Activated CD4-positive, alpha-beta T cell treated with anti-CD3 and anti-CD28 coated beads, Interleukin-2, amount 10 ng/mL, durations not matched to agents 7 days and 5 days (primary cell): Measurements from ENCODE around the gene WDR11. TPM values are rescaled to one million over a fixed set of nuclear protein-coding genes. Genes with fewer than 3 reads are reported as not detected.

ENCODE experiments used
- CTCF ChIA-PET: fragments of 350-600 bp; sonication (Branson Sonifier 250); formaldehyde crosslinking; loops from one replicate; lab custom pipeline; 2021; ENCODE audit warnings: antibody characterized with exemption; lab: Charles Lee
- POLR2A ChIA-PET: fragments of 350-600 bp; sonication (Branson Sonifier 250); formaldehyde crosslinking; loops from one replicate; lab custom pipeline; 2021; ENCODE audit warnings: antibody characterized with exemption; lab: Charles Lee
- DNase-seq: peaks from one replicate; pipeline ENCODE4 v3.0.0-alpha.2; 2020
- H3K27ac Mint-ChIP-seq: one replicate; pipeline ENCODE4 v1.8.0; 2021; ENCODE audit warnings: mild to moderate bottlenecking, moderate library complexity, mixed read lengths
- H3K27me3 Mint-ChIP-seq: one replicate; pipeline ENCODE4 v1.8.0; 2021; ENCODE audit warnings: mixed read lengths
- H3K36me3 Mint-ChIP-seq: one replicate; pipeline ENCODE4 v1.8.0; 2021; ENCODE audit warnings: low read depth, mixed read lengths
- H3K4me1 Mint-ChIP-seq: one replicate; pipeline ENCODE4 v1.8.0; 2021; ENCODE audit warnings: mixed read lengths
- H3K4me3 Mint-ChIP-seq: one replicate; pipeline ENCODE4 v1.8.0; 2021; ENCODE audit warnings: mild to moderate bottlenecking, moderate library complexity, mixed read lengths
- H3K9me3 Mint-ChIP-seq: one replicate; pipeline ENCODE4 v1.8.0; 2021; ENCODE audit warnings: mixed read lengths
- total RNA-seq, 2 experiments: library from RNA; stranded (reverse); gene quantifications; one replicate each; pipeline ENCODE4 v1.2.3, GENCODE V29; 2021

Gene WDR11, protein sequence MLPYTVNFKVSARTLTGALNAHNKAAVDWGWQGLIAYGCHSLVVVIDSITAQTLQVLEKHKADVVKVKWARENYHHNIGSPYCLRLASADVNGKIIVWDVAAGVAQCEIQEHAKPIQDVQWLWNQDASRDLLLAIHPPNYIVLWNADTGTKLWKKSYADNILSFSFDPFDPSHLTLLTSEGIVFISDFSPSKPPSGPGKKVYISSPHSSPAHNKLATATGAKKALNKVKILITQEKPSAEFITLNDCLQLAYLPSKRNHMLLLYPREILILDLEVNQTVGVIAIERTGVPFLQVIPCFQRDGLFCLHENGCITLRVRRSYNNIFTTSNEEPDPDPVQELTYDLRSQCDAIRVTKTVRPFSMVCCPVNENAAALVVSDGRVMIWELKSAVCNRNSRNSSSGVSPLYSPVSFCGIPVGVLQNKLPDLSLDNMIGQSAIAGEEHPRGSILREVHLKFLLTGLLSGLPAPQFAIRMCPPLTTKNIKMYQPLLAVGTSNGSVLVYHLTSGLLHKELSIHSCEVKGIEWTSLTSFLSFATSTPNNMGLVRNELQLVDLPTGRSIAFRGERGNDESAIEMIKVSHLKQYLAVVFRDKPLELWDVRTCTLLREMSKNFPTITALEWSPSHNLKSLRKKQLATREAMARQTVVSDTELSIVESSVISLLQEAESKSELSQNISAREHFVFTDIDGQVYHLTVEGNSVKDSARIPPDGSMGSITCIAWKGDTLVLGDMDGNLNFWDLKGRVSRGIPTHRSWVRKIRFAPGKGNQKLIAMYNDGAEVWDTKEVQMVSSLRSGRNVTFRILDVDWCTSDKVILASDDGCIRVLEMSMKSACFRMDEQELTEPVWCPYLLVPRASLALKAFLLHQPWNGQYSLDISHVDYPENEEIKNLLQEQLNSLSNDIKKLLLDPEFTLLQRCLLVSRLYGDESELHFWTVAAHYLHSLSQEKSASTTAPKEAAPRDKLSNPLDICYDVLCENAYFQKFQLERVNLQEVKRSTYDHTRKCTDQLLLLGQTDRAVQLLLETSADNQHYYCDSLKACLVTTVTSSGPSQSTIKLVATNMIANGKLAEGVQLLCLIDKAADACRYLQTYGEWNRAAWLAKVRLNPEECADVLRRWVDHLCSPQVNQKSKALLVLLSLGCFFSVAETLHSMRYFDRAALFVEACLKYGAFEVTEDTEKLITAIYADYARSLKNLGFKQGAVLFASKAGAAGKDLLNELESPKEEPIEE
- total RNA-seq, result 10 to 100 TPM; 40.7 to 54.1 TPM

DNA sequence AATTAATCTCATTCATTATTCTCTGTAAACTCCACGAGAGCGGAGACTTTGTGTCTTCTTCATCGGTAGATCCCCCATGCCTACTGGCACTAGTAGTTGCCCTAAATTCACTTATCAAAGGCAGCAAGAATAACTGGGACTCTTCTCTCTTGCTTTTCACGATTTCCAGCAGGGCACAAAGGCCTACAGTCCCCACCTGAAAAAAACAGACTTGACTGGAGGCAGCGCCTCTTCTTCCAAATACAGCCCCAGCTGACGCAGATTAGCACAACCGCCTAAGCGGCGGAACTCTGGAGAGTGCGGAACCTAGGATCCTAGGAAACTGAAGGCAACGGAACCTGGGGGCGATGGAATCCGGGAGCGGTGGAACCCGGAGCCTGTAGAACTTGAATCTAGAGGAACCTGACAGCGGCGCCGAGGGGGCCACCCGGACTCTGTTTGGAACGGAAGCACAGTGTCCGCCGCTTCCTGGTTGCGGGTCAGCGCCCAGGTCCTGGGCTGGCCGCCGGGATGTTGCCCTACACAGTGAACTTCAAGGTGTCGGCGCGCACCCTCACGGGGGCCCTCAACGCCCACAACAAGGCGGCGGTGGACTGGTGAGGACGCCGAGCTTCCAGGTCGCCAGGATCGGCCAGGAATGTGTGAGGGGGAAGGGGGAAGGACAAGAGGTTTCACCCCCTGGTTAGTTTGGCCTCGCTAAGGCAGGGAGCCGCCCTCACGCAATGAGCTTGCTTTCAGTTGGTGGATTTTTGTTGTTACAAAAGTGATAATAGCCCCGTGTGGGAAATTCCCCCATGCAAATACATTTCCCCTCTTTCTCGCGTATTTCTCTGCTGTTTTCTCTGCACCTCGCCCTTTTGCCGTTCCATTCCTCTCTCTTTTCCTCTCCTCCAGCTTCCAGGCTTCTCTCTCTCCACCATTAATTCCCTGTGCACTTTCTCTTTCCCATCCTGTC lies at the start of gene WDR11:
Gene WDR11, plus strand, starts transcription at position 452 of the 955 bp plus-strand sequence. Its CDS starts 59 bp downstream, at position 511.
- peaks cover 34% of the 10 kb centered on the region for H3K4me1 Mint-ChIP-seq
- peaks cover 20% of the 10 kb centered on the region for H3K36me3 Mint-ChIP-seq
- H3K27ac Mint-ChIP-seq, result peak within 1 kb of the TSS; percentile 91
- H3K4me3 Mint-ChIP-seq, result peak within 1 kb of the TSS; percentile 91
- POLR2A ChIA-PET, result interaction anchor here (1.1 kb wide), 1 partner anchor 10 kb away, joined by 4 read pairs; no protein-coding TSS in a partner anchor
- H3K27me3 Mint-ChIP-seq, result no peaks in the 10 kb centered on the region
- peak; percentile 63 for DNase-seq
- CTCF ChIA-PET, result no interaction called here
- peaks cover 2% of the 10 kb centered on the region for H3K9me3 Mint-ChIP-seq

DNA sequence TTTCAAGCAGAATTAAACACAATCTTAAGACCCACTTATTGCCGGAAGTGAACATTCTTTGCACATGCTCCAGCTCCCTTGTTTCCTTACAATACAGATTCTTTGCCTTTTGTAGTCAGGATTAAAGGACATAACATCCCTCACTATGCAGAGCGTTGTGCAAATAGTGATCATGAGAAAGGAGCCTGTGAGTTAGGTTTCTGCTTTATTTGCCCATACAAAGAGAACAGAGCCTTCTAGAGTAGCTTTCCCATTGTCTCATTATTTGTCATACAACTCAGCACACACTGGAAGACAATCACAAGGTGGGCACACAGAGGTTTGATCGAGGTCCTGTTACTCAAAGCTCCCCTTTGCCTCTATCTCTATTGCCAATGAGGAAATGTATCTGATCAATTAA lies 48.2 kb upstream of the WDR11 start:
- H3K4me3 Mint-ChIP-seq, result no peak overlapping the region
- H3K27ac Mint-ChIP-seq, result no peak overlapping the region
- no peak for DNase-seq
- ChIA-PET CTCF (no interaction called here), POLR2A (no interaction called here)
- H3K27me3 Mint-ChIP-seq, result no peaks in the 10 kb centered on the region
- H3K4me1 Mint-ChIP-seq, result no peaks in the 10 kb centered on the region
- no peaks in the 10 kb centered on the region for H3K36me3 Mint-ChIP-seq
- no peaks in the 10 kb centered on the region for H3K9me3 Mint-ChIP-seq

DNA sequence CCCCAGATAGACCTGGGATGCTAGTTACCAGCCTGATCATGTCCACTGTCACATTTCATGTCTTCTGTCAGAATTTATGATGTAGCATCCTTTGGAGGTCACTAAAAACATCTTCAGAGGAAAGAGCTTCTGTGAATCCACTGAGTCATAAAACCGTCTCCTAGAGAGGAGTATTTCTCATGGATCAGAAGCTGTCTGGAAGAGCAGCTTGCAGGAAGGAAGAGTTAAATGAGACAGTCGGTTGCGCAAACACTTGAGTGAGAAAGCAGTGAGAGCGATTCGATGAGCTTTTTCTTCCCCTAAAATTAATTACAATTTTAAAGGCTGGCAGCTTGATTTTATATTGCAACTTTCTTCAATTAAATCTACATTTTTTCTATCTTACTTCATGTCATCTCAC lies 47.2 kb upstream of the WDR11 start:
- POLR2A ChIA-PET, result no interaction called here
- Mint-ChIP-seq H3K27me3 (no peaks in the 10 kb centered on the region), H3K4me1 (no peaks in the 10 kb centered on the region), H3K4me3 (no peak overlapping the region), H3K36me3 (no peaks in the 10 kb centered on the region), H3K9me3 (no peaks in the 10 kb centered on the region), H3K27ac (no peak overlapping the region)
- CTCF ChIA-PET, result interaction anchor here (0.8 kb wide), 1 partner anchor 18 kb away, joined by 3 read pairs; no protein-coding TSS in a partner anchor
- no peak for DNase-seq

DNA sequence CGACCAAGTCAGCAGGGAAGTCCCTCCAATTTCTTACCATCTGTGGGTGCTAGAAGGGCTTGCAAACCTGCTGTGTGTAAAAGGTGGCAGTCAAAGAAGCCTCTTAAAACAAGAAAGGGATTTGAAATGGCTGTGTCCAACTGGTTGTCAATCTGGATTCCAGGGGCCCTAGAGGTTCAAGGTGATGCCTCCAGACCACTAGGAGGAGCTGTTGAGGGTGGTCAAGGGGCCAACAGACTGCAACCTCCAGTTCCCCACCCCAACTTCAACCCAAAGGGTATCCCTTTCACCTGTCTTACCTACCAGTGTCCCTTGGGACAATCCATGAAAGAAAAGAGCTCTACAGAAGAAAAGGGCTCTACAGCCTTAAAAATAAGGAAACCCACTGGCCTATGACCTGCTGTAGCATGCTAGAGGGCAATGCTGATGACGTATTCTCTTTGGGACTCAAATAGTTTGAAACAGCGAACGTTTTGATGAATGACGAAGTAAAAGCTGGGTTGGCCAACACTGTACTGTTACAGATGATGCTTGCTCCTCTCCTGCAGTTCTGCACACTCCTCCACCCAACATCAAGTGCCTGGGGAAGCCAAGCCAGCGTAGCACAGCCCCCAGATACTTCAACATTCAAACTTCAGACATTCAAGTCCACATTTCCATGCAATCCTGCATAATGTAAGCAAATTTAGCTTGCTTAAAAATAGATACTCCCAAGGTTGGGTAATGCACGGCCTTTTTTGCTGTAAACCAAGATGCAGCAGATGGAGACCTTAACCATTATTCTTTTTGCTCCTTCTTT lies 45.9 kb upstream of the WDR11 start:
- Mint-ChIP-seq H3K4me3 (no peak overlapping the region), H3K4me1 (no peaks in the 10 kb centered on the region), H3K27ac (no peak overlapping the region), H3K9me3 (no peaks in the 10 kb centered on the region), H3K36me3 (no peaks in the 10 kb centered on the region), H3K27me3 (peaks cover 4% of the 10 kb centered on the region)
- no peak for DNase-seq
- ChIA-PET POLR2A (no interaction called here), CTCF (interaction anchor here (0.6 to 0.8 kb wide), 2 partner anchors 17 to 795 kb away, joined by 3 read pairs; no protein-coding TSS in a partner anchor)

DNA sequence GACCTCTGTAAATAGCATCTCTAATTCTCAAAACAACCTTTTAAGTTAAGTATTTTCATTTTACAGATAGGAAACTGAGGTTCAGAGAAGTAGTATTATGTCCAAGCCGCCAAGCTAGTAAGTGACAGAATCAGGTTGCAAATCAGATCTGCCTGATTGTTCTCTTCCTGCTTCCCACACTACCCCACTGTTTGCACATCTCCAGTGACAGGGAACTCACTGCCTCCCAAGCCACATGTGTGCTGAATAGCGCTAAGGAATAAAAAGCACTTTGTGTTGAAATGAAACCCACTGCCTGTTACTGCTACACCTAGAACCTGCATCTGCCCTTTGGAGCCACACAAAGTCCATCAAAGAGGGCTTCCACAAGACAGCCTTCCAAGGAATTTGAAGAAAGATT lies 45.1 kb upstream of the WDR11 start:
- H3K27me3 Mint-ChIP-seq, result peaks cover 4% of the 10 kb centered on the region
- H3K9me3 Mint-ChIP-seq, result no peaks in the 10 kb centered on the region
- no peak overlapping the region for H3K4me3 Mint-ChIP-seq
- H3K27ac Mint-ChIP-seq, result no peak overlapping the region
- H3K4me1 Mint-ChIP-seq, result no peaks in the 10 kb centered on the region
- H3K36me3 Mint-ChIP-seq, result no peaks in the 10 kb centered on the region
- ChIA-PET CTCF (no interaction called here), POLR2A (no interaction called here)
- no peak for DNase-seq

DNA sequence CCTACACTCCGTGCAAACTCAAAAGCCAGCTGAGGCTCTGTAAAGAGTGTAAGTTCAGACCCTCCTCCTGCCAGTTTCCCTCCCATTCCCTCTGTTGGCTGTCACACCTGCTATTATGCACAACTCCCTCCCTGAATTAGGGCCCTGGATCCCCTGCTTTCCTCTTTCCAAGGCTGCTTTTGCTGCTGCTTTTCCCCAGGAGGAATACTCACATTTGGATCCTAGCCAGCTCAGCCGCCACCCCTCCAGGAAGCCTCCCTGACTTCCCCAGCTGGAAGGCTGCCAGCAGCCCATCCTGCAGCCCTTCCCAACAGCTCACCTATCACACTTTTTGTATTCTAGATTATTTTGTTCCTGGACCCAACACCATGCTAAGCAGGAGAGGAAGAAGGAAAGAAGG lies 40.9 kb upstream of the WDR11 start:
- no peak overlapping the region for H3K27ac Mint-ChIP-seq
- ChIA-PET CTCF (no interaction called here), POLR2A (no interaction called here)
- H3K9me3 Mint-ChIP-seq, result no peaks in the 10 kb centered on the region
- no peaks in the 10 kb centered on the region for H3K4me1 Mint-ChIP-seq
- no peak overlapping the region for H3K4me3 Mint-ChIP-seq
- H3K36me3 Mint-ChIP-seq, result no peaks in the 10 kb centered on the region
- no peak for DNase-seq
- peaks cover 5% of the 10 kb centered on the region for H3K27me3 Mint-ChIP-seq

DNA sequence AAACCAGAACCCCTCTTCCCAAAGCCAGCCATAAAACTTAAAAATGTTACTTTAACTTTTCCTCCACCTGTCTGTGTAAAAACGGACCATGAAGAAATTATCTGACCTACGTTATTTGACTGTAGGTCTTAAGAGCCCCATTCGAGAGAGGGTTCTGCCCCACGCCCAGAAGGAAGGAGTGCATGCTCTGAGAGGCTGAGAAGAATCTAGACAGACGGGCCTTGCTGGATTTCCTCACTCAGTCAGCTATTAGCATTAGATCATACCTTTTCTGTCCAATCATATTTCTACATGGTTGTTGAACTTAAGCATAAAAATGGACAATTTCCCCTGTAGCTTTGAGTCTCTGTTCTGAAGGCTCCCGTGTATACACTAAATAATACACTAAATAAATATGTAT lies 38.1 kb upstream of the WDR11 start:
- ChIA-PET POLR2A (no interaction called here), CTCF (no interaction called here)
- H3K36me3 Mint-ChIP-seq, result no peaks in the 10 kb centered on the region
- H3K4me1 Mint-ChIP-seq, result no peaks in the 10 kb centered on the region
- H3K9me3 Mint-ChIP-seq, result no peaks in the 10 kb centered on the region
- no peak overlapping the region for H3K27ac Mint-ChIP-seq
- peaks cover 9% of the 10 kb centered on the region for H3K27me3 Mint-ChIP-seq
- DNase-seq, result no peak
- H3K4me3 Mint-ChIP-seq, result no peak overlapping the region

DNA sequence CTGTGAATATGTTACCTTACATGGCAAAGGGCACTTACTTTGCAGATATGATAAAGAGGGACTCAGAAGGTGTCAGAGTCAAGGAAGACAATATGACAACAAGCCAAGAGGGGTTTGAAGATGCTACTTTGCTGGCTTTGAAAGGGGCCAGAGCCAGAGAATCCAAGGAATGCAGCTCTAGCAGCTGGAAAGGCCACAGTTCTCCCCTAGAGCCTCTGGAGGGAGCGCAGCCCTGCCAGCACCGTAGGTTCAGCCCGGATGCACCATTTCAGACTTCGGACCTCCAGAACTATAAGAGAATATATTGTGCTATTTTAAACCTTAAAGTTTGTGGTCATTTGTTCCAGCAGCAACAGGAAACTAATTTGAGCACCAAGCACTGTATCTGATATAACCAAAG lies 32.9 kb upstream of the WDR11 start:
- Mint-ChIP-seq H3K27me3 (peaks cover 5% of the 10 kb centered on the region), H3K9me3 (no peaks in the 10 kb centered on the region), H3K4me1 (no peaks in the 10 kb centered on the region), H3K4me3 (no peak overlapping the region), H3K27ac (no peak overlapping the region), H3K36me3 (no peaks in the 10 kb centered on the region)
- no peak for DNase-seq
- ChIA-PET CTCF (no interaction called here), POLR2A (no interaction called here)

DNA sequence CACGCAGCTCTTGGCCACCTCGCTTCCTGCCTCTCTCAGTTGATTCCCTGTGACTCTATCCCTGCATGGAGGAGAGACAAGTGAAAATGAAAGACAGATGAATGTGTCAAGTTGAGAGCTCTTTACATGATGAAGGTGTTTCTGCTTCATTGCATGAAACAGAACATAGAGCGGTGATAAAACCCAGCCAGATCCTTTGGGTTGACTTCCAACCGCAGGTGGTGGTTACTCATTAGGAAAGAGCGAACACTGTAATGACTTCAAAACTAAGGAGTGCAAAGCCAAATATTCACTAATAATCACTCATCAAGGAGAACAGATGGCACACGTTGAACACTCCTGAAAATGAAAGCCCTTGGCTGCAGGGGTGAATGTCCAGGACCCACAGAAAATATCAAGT lies 31.8 kb upstream of the WDR11 start:
- DNase-seq, result no peak
- Mint-ChIP-seq H3K27me3 (peaks cover 3% of the 10 kb centered on the region), H3K4me1 (no peaks in the 10 kb centered on the region), H3K27ac (no peak overlapping the region), H3K9me3 (no peaks in the 10 kb centered on the region), H3K36me3 (no peaks in the 10 kb centered on the region), H3K4me3 (no peak overlapping the region)
- CTCF ChIA-PET, result no interaction called here
- POLR2A ChIA-PET, result no interaction called here

DNA sequence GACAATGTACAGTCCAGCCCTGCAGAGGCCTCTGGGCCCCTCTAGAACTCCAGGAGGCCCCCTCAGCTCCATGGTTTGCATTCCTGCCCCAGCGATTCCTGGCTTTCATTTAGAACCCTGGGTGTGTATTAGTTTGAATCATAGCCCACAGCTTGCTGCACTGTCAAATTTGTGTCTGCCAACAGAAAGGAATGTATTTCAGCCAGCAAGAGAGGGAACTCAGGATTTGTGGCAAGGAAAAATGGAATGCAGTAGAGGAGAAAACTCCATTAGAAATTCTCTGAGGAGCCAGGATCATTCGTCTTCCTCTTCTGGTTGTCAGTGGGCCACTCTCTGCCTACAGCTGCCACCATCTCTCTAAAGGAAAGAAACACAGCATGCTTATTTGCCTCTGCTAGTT lies 27.9 kb upstream of the WDR11 start:
- no peak overlapping the region for H3K4me3 Mint-ChIP-seq
- no peaks in the 10 kb centered on the region for H3K27me3 Mint-ChIP-seq
- no peak for DNase-seq
- H3K9me3 Mint-ChIP-seq, result no peaks in the 10 kb centered on the region
- CTCF ChIA-PET, result interaction anchor here (1.2 kb wide), 1 partner anchor 30 kb away, joined by 3 read pairs; no protein-coding TSS in a partner anchor
- H3K4me1 Mint-ChIP-seq, result no peaks in the 10 kb centered on the region
- no peak overlapping the region for H3K27ac Mint-ChIP-seq
- no peaks in the 10 kb centered on the region for H3K36me3 Mint-ChIP-seq
- POLR2A ChIA-PET, result no interaction called here

DNA sequence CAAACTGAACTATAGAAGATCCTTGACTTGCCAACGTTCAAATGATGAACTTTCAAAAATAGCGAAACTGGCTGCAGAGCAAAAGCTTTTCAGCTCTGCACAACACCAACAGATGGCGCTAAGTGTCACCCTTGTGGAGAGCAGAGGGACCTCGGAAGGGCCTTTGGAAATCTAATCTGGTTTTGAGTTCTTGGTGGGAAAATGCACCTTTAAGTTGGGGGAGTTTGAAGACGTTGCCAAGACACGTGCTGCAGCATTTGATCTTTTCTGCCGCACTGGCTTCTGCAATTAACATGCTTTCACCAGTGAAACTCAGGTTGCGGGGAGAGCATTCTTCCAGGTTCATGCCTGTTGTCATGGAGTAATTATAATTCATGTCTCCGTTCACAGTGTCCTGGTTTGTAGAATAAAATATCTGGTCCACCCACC lies 26.3 kb upstream of the WDR11 start:
- no peak overlapping the region for H3K4me3 Mint-ChIP-seq
- CTCF ChIA-PET, result no interaction called here
- peak; percentile 9 for DNase-seq
- H3K9me3 Mint-ChIP-seq, result no peaks in the 10 kb centered on the region
- no peaks in the 10 kb centered on the region for H3K4me1 Mint-ChIP-seq
- H3K27ac Mint-ChIP-seq, result no peak overlapping the region
- H3K27me3 Mint-ChIP-seq, result no peaks in the 10 kb centered on the region
- POLR2A ChIA-PET, result no interaction called here
- no peaks in the 10 kb centered on the region for H3K36me3 Mint-ChIP-seq
